CD4-positive, alpha-beta memory T cell (primary cell): ENCODE measurements around the gene GTPBP1. TPM values are rescaled to one million over a fixed set of nuclear protein-coding genes. Genes with fewer than 3 reads are reported as not detected.

Experiments
- CTCF ChIA-PET: fragments of 350-600 bp; sonication (Branson Sonifier 250); formaldehyde crosslinking; loops from one replicate; lab custom pipeline; 2021; ENCODE audit warnings: inconsistent platforms; ENCODE audit not compliant: partially characterized antibody; lab: Charles Lee
- POLR2A ChIA-PET: fragments of 350-600 bp; sonication (Branson Sonifier 250); formaldehyde crosslinking; loops from one replicate; lab custom pipeline; 2021; ENCODE audit not compliant: partially characterized antibody; lab: Charles Lee
- DNase-seq, 5 donors: peaks; one replicate each; pipeline versions ENCODE4 v3.0.0 to v3.0.0-alpha.2; 2020 to 2022; ENCODE audit warnings: mixed read lengths in 1 of 5
- H3K27ac ChIP-seq: one replicate; pipeline ENCODE4 v1.7.0; 2013; ENCODE audit warnings: low read depth, low read length
- H3K27me3 ChIP-seq: 2 replicates; pipeline ENCODE4 v1.7.0; 2013; ENCODE audit warnings: mild to moderate bottlenecking, low read length, moderate library complexity; ENCODE audit not compliant: insufficient read depth
- H3K36me3 ChIP-seq: 2 replicates; pipeline ENCODE4 v1.7.0; 2013; ENCODE audit warnings: mild to moderate bottlenecking, low read length, moderate library complexity; ENCODE audit not compliant: insufficient read depth
- H3K4me1 ChIP-seq: 2 replicates; pipeline ENCODE4 v1.7.0; 2013; ENCODE audit warnings: mild to moderate bottlenecking, low read length, moderate library complexity; ENCODE audit not compliant: insufficient read depth
- H3K4me3 ChIP-seq, 2 donors: one replicate each; pipeline ENCODE4 v1.7.0; 2013; ENCODE audit warnings: low read length in 2 of 2, mild to moderate bottlenecking in 1 of 2
- H3K9me3 ChIP-seq, 2 donors: one replicate each; pipeline ENCODE4 v1.7.0; 2013; ENCODE audit warnings: low read length in 2 of 2, control low read depth in 1 of 2; ENCODE audit not compliant: control insufficient read depth in 1 of 2
- H3K27ac Mint-ChIP-seq, 7 donors: one replicate each; pipeline ENCODE4 v1.8.0; 2020 to 2021; ENCODE audit warnings: mixed read lengths in 7 of 7, mild to moderate bottlenecking in 6 of 7, inconsistent platforms in 3 of 7, moderate library complexity in 3 of 7
- H3K27me3 Mint-ChIP-seq, 2 donors: one replicate each; pipeline ENCODE4 v1.8.0; 2020 to 2021; ENCODE audit warnings: mixed read lengths in 2 of 2
- H3K36me3 Mint-ChIP-seq, 2 donors: one replicate each; pipeline ENCODE4 v1.8.0; 2020 to 2021; ENCODE audit warnings: mixed read lengths in 2 of 2, inconsistent platforms in 1 of 2, mild to moderate bottlenecking in 1 of 2
- H3K4me1 Mint-ChIP-seq, 4 donors: one replicate each; pipeline ENCODE4 v1.8.0; 2020 to 2021; ENCODE audit warnings: mixed read lengths in 4 of 4, mild to moderate bottlenecking in 1 of 4
- H3K4me3 Mint-ChIP-seq, 8 donors: one replicate each; pipeline ENCODE4 v1.8.0; 2020 to 2021; ENCODE audit warnings: mixed read lengths in 8 of 8, mild to moderate bottlenecking in 7 of 8, moderate library complexity in 6 of 8, inconsistent platforms in 3 of 8
- H3K9me3 Mint-ChIP-seq, 8 donors: one replicate each; pipeline ENCODE4 v1.8.0; 2020 to 2021; ENCODE audit warnings: mixed read lengths in 8 of 8, mild to moderate bottlenecking in 5 of 8, inconsistent platforms in 3 of 8, moderate library complexity in 1 of 8
- intact Hi-C: fragments of 100-400 bp; cut with micrococcal nuclease; formaldehyde crosslinking; loops from one replicate; pipeline ENCODE4 v1.15.1; 2023
- polyA plus RNA-seq, 2 donors: library from polyadenylated mRNA; unstranded; fragments of 300-500 nt; fragmentation: Illumina TruSeq; gene quantifications; one replicate each; pipeline ENCODE4 v1.2.3, GENCODE V29; 2021
- total RNA-seq, 2 experiments: library from RNA; stranded (reverse); gene quantifications; one replicate each; pipeline ENCODE4 v1.2.3, GENCODE V29; 2021

The GTPBP1 gene
- total and polyA plus RNA-seq, 4 experiments from 2014 or later: 14.6 to 96.6 (median 62.5) TPM

DNA sequence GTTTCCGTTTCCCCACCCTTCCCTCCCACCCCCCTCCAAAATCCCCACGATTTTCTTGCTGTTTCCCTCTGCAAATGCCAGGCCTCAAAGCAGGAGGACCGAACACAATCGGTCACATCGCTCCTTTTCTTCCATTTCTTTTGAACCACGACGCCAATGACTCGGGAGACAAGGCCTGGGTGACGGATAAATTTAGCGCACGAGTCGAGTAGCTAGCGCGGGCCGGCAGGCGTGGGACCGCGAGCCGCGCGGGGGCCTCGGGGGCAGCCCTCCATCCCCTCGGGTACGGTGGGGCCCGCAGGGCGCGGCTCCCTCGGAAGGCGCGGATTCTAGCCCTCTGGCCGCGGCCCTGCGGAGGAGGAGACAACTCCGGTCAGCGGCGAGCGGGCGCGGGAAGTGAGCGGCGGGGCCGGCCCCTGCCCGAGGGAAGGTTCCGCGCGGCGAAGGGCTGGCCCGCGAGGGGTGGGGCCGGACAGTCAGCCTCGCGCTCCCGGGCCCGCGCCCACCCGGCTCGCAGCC is 5.4 kb upstream of the GTPBP1 start:
- peak overlapping the region; percentile 98 for H3K27ac ChIP-seq
- peak overlapping the region in 1 of 2 donors; percentile 79 for H3K4me3 ChIP-seq
- intact Hi-C loops: loop anchor here (2.0 to 10.0 kb wide), 4 partner anchors 44 to 646 kb away; partner anchors contain the start of genes CBX6, CBY1, DMC1 and FAM227A
- Mint-ChIP-seq H3K27me3 (peaks cover 0 to 4% of the 10 kb centered on the region in 2 donors), H3K4me1 (peaks cover 53 to 69% (median 57%) of the 10 kb centered on the region in 4 donors), H3K27ac (peak overlapping the region; percentile 98 to 100 (median 100)), H3K9me3 (peaks cover 0 to 5% (median 0%) of the 10 kb centered on the region in 8 donors), H3K4me3 (peak overlapping the region; percentile 90 to 98 (median 92)), H3K36me3 (peaks cover 0 to 32% of the 10 kb centered on the region in 2 donors)
- no peaks in the 10 kb centered on the region for H3K9me3 ChIP-seq
- peaks cover 61% of the 10 kb centered on the region for H3K4me1 ChIP-seq
- H3K27me3 ChIP-seq: no peaks in the 10 kb centered on the region
- ChIA-PET CTCF (interaction anchor here (1.9 to 5.2 kb wide), 2 partner anchors 19 to 33 kb away, joined by 5 to 49 read pairs; partner anchors contain the start of gene TOMM22), POLR2A (interaction anchor here (1.1 to 8.5 kb wide), 7 partner anchors 16 to 1057 kb away, joined by 3 to 84 read pairs (median 9); partner anchors contain the start of genes CBY1, FAM227A and TOMM22)
- H3K36me3 ChIP-seq: no peaks in the 10 kb centered on the region
- peak in 2 of 5 donors; percentile 42 to 63 for DNase-seq

DNA sequence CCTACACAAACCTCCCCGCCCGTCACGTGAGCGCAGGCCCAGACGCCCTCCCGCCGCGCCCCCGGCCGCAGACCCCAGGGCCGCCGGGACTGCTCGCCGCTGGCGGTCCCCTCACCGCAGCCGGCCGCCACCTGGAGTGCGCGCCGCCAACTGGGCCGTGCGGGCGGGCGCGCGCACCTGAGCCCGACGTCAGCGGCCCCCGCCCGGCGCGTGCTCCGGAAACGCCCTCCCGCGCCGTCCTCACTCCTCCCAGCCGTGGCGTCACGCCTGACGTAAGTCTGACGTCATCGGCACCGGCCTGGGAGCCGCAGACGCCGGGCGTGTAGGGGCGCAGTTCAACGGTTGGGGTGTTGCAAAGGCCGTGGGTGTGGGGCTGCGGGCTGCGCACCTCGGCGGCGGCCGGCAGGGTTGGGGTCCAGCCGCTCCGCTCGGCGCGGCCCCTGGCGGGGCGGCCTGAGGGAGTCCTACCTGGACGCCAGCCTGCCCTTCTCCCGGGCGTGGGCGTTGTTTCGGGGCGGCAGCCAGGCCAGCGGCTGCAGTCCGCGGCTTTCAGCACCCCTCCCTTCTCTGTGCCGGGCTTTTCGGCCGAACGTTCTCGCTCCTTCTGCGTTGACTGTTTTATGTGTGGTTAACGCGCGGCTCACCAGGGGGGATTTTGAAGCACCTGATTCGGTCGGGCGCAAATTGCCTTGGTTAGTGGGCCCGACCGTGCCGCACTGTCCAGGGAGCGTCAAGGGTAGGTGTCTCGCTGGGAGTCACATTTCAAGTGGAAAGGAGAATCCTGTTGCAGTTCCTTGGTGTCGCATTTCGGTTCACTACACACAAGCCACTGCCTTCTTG is 4.7 kb upstream of the GTPBP1 start, which contains the start of gene JOSD1:
Gene JOSD1, minus strand, starts transcription at position 155 of the 840 bp plus-strand sequence. CDS start 956 bp downstream, outside the sequence.
- POLR2A ChIA-PET: interaction anchor here (0.8 to 4.7 kb wide), 4 partner anchors 16 to 31 kb away, joined by 3 to 29 read pairs (median 3); partner anchors contain the start of gene TOMM22
- H3K27me3 ChIP-seq: no peaks in the 10 kb centered on the region
- peaks cover 0 to 35% of the 10 kb centered on the region in 2 donors for H3K36me3 Mint-ChIP-seq
- H3K4me3 Mint-ChIP-seq: peak within 1 kb of the TSS; percentile 93 to 98 (median 97)
- H3K4me1 ChIP-seq: peaks cover 58% of the 10 kb centered on the region
- H3K27ac ChIP-seq: peak within 1 kb of the TSS; percentile 98
- CTCF ChIA-PET: interaction anchor here (5.2 kb wide), 1 partner anchor 19 kb away, joined by 49 read pairs; the partner anchor contains the start of gene TOMM22
- H3K27ac Mint-ChIP-seq: peak within 1 kb of the TSS; percentile 99 to 100 (median 100)
- peaks cover 0 to 4% of the 10 kb centered on the region in 2 donors for H3K27me3 Mint-ChIP-seq
- no peaks in the 10 kb centered on the region for H3K9me3 ChIP-seq
- peaks cover 53 to 73% (median 56%) of the 10 kb centered on the region in 4 donors for H3K4me1 Mint-ChIP-seq
- intact Hi-C loops: loop anchor here (1.0 to 10.0 kb wide), 6 partner anchors 20 to 646 kb away; partner anchors contain the start of genes CBX6, CBY1, DDX17 and DMC1
- H3K4me3 ChIP-seq: peak within 1 kb of the TSS; percentile 64 to 79
- peak; percentile 97 to 100 (median 98) for DNase-seq
- peaks cover 0 to 5% (median 0%) of the 10 kb centered on the region in 8 donors for H3K9me3 Mint-ChIP-seq
- H3K36me3 ChIP-seq: no peaks in the 10 kb centered on the region

DNA sequence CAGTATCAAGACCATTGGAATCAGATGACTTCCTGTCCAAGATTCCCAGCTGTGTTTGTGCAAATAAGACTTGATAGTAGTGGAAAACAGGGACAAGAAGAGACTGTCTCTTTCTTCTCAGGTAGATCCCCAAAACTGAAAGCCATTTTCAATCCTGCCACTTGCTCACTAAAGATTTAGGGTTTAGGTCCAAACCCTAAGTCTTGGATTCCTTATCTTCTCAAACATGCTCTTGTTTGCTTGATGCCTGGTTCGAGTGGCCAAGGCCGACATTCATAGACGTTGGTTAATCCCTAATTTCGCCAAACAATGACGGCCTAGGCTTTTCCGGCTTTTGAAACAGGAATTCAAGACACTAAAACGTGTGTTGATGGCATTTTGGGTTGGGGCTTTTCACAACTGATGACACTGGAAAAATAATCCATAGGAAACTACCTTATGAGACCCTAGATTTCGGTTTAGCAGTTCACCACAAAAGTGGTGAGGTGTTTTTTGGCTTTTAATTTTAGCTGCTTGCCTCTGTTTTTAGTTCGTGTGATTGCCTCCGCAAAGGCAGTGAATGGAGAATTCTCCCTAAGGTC is 1.0 kb upstream of the GTPBP1 start:
- Histone ChIP-seq H3K36me3 (peaks cover 6% of the 10 kb centered on the region), H3K4me1 (peaks cover 50% of the 10 kb centered on the region), H3K4me3 (peak overlapping the region; percentile 20 to 56), H3K27ac (peak overlapping the region; percentile 71), H3K9me3 (no peaks in the 10 kb centered on the region), H3K27me3 (no peaks in the 10 kb centered on the region)
- Mint-ChIP-seq H3K4me3 (peak overlapping the region; percentile 84 to 90 (median 86)), H3K4me1 (peaks cover 47 to 69% (median 50%) of the 10 kb centered on the region in 4 donors), H3K27me3 (peaks cover 0 to 4% of the 10 kb centered on the region in 2 donors), H3K9me3 (peaks cover 0 to 5% (median 0%) of the 10 kb centered on the region in 8 donors), H3K27ac (peak overlapping the region; percentile 86 to 99 (median 98)), H3K36me3 (peaks cover 0 to 40% of the 10 kb centered on the region in 2 donors)
- intact Hi-C loops: loop anchor here (1.0 to 10.0 kb wide), 5 partner anchors 52 to 650 kb away; partner anchors contain the start of genes CBX6, PICK1 and RPL3
- ChIA-PET POLR2A (interaction anchor here (0.6 to 8.0 kb wide), 11 partner anchors 8 to 1339 kb away, joined by 3 to 186 read pairs (median 12); partner anchors contain the start of genes CBY1, FAM227A, RPL3 and SUN2), CTCF (interaction anchor here (2.1 kb wide), 1 partner anchor 23 kb away, joined by 7 read pairs; the partner anchor contains the start of gene TOMM22)
- DNase-seq: no peak

GRCh38 chr22:38706101-38706900 is 557 bp downstream of the GTPBP1 start:
- Mint-ChIP-seq H3K9me3 (peaks cover 0 to under 1% (median 0%) of the 10 kb centered on the region in 8 donors), H3K4me3 (peak overlapping the region; percentile 91 to 96 (median 94)), H3K36me3 (peaks cover 10 to 44% of the 10 kb centered on the region in 2 donors), H3K4me1 (peaks cover 53 to 71% (median 59%) of the 10 kb centered on the region in 4 donors), H3K27ac (peak overlapping the region; percentile 92 to 98 (median 96)), H3K27me3 (peaks cover 0 to under 1% of the 10 kb centered on the region in 2 donors)
- intact Hi-C loops: loop anchor here (2.0 to 10.0 kb wide), 4 partner anchors 18 to 652 kb away; partner anchors contain the start of genes PICK1 and RPL3
- Histone ChIP-seq H3K27ac (peak overlapping the region; percentile 94), H3K9me3 (no peaks in the 10 kb centered on the region), H3K4me1 (peaks cover 61% of the 10 kb centered on the region), H3K36me3 (peaks cover 16% of the 10 kb centered on the region), H3K27me3 (no peaks in the 10 kb centered on the region), H3K4me3 (peak overlapping the region; percentile 6 to 94)
- ChIA-PET POLR2A (interaction anchor here (0.8 to 8.0 kb wide), 19 partner anchors 9 to 1338 kb away, joined by 3 to 186 read pairs (median 4); partner anchors contain the start of genes CBX6, CBY1, FAM227A and RPL3), CTCF (interaction anchor here (0.5 to 2.6 kb wide), 10 partner anchors 11 to 60 kb away, joined by 3 to 15 read pairs (median 5); partner anchors contain the start of gene TOMM22)
- DNase-seq: peak in 2 of 5 donors; percentile 36 to 44

GRCh38 chr22:38706901-38707195 is 1.1 kb downstream of the GTPBP1 start:
- intact Hi-C loops: loop anchor here (2.0 to 10.0 kb wide), 4 partner anchors 18 to 652 kb away; partner anchors contain the start of genes PICK1 and RPL3
- peak overlapping the region; percentile 6 to 94 for H3K4me3 ChIP-seq
- no peaks in the 10 kb centered on the region for H3K9me3 Mint-ChIP-seq
- ChIA-PET POLR2A (interaction anchor here (0.8 to 8.0 kb wide), 13 partner anchors 10 to 612 kb away, joined by 3 to 186 read pairs (median 11); partner anchors contain the start of genes CBY1, FAM227A, RPL3 and SUN2), CTCF (interaction anchor here (0.5 to 2.6 kb wide), 5 partner anchors 18 to 56 kb away, joined by 4 to 15 read pairs (median 8); partner anchors contain the start of gene TOMM22)
- no peaks in the 10 kb centered on the region for H3K27me3 ChIP-seq
- H3K9me3 ChIP-seq: no peaks in the 10 kb centered on the region
- peaks cover 16% of the 10 kb centered on the region for H3K36me3 ChIP-seq
- DNase-seq: no peak
- H3K4me3 Mint-ChIP-seq: peak overlapping the region; percentile 91 to 96 (median 94)
- no peaks in the 10 kb centered on the region for H3K27me3 Mint-ChIP-seq
- peaks cover 10 to 41% of the 10 kb centered on the region in 2 donors for H3K36me3 Mint-ChIP-seq
- H3K27ac Mint-ChIP-seq: peak overlapping the region; percentile 92 to 97 (median 94)
- H3K4me1 Mint-ChIP-seq: peaks cover 49 to 69% (median 55%) of the 10 kb centered on the region in 4 donors
- peaks cover 57% of the 10 kb centered on the region for H3K4me1 ChIP-seq
- peak overlapping the region; percentile 94 for H3K27ac ChIP-seq
